Dermis blood vessel endothelial cell (primary cell): Measurements from ENCODE around the gene LGALS3BP. TPM values are rescaled to one million over a fixed set of nuclear protein-coding genes. Genes with fewer than 3 reads are reported as not detected.
A peak's percentile ranks its signal among the peaks of the same experiment; 100 is the strongest.
"Not testable (repeated sequence)": the region's sequence is repeated elsewhere in the genome, so short reads cannot be mapped to it uniquely, and the experiment has no call there.

Source experiments
- DNase-seq: peaks from one replicate; pipeline ENCODE4 v3.0.0; 2010
- total RNA-seq: library from RNA; depleted of rRNA; stranded (reverse); fragments of >200 nt; gene quantifications from 2 replicates; pipeline ENCODE4 v1.2.3, GENCODE V29; 2014

The LGALS3BP gene
- 3.5 and 7.5 TPM in 2 replicates for total RNA-seq

GRCh38 chr17:78979780-78980623, at the start of gene LGALS3BP:
LGALS3BP (minus strand) TSS chr17:78979923; CDS start chr17:78977191, 2,732 bp downstream.
- DNase-seq, result peak; percentile 19

GRCh38 chr17:79028496-79029326, 49.0 kb upstream of the LGALS3BP start:
- no peak for DNase-seq

- DNase-seq, result no peak
These were observed 48.3 kb upstream of the LGALS3BP start for GRCh38 chr17:79027925-79028491.

- DNase-seq, result peak; percentile 33
These were observed 47.7 kb upstream of the LGALS3BP start for GRCh38 chr17:79027274-79027924.

GRCh38 chr17:79026376-79027273, 46.9 kb upstream of the LGALS3BP start:
- DNase-seq, result peak; percentile 43

- DNase-seq, result no peak
These were observed 45.4 kb upstream of the LGALS3BP start for GRCh38 chr17:79024901-79025737.

- DNase-seq, result no peak
These were observed 44.4 kb upstream of the LGALS3BP start, which contains the start of gene C1QTNF1 for GRCh38 chr17:79023886-79024771. C1QTNF1 (plus strand) TSS chr17:79024169; CDS start chr17:79043969, 19,800 bp downstream.

- DNase-seq, result no peak
These were observed 43.5 kb upstream of the LGALS3BP start for GRCh38 chr17:79023180-79023705.

GRCh38 chr17:79022507-79022991, 42.8 kb upstream of the LGALS3BP start:
- DNase-seq, result no peak

GRCh38 chr17:79021929-79022328, 42.2 kb upstream of the LGALS3BP start:
- DNase-seq, result not testable (repeated sequence)

- DNase-seq, result no peak
These were observed 41.0 kb upstream of the LGALS3BP start for GRCh38 chr17:79020631-79021301.

- peak; percentile 86 for DNase-seq
These were observed 40.2 kb upstream of the LGALS3BP start for GRCh38 chr17:79019632-79020584.

- no peak for DNase-seq
These were observed 39.5 kb upstream of the LGALS3BP start for GRCh38 chr17:79019261-79019631.

GRCh38 chr17:79018370-79018695, 38.6 kb upstream of the LGALS3BP start:
- DNase-seq, result no peak

- DNase-seq, result no peak
These were observed 38.0 kb upstream of the LGALS3BP start for GRCh38 chr17:79017546-79018369.

- DNase-seq, result no peak
These were observed 34.5 kb upstream of the LGALS3BP start for GRCh38 chr17:79014158-79014758.
